Esophagus squamous epithelium (tissue), 4 donors: ENCODE data around the gene FAM237B.

Source experiments
- CTCF ChIP-seq, 6 experiments: fragments of 450-650 bp in 4 of 6; fragments of 200-600 bp in 2 of 6; sonication (generic) in 2 of 6; IDR thresholded peaks; one replicate each; pipeline ENCODE4 v1.5.1; 2016 to 2019; ENCODE audit warnings: antibody characterized with exemption in 6 of 6, mild to moderate bottlenecking in 4 of 6, moderate library complexity in 4 of 6
- POLR2A ChIP-seq, 4 donors: fragments of 450-650 bp; IDR thresholded peaks; one replicate each; pipeline ENCODE4 v1.6.1; 2017; ENCODE audit warnings: antibody characterized with exemption in 4 of 4, mild to moderate bottlenecking in 4 of 4, moderate library complexity in 3 of 4

- TF ChIP-seq CTCF (IDR thresholded peaks at IDR 0.05) (no peak), POLR2A (IDR thresholded peaks at IDR 0.05) (no peak)
These were observed 7.2 kb downstream of the FAM237B start for GRCh38 chr7:90313907-90314306.
